ENCODE measurements around the gene LIPJ.

GRCh38 chr10:88651101-88651551 is 64.6 kb downstream of the LIPJ start:
- TF ChIP-seq, protein P1, sequence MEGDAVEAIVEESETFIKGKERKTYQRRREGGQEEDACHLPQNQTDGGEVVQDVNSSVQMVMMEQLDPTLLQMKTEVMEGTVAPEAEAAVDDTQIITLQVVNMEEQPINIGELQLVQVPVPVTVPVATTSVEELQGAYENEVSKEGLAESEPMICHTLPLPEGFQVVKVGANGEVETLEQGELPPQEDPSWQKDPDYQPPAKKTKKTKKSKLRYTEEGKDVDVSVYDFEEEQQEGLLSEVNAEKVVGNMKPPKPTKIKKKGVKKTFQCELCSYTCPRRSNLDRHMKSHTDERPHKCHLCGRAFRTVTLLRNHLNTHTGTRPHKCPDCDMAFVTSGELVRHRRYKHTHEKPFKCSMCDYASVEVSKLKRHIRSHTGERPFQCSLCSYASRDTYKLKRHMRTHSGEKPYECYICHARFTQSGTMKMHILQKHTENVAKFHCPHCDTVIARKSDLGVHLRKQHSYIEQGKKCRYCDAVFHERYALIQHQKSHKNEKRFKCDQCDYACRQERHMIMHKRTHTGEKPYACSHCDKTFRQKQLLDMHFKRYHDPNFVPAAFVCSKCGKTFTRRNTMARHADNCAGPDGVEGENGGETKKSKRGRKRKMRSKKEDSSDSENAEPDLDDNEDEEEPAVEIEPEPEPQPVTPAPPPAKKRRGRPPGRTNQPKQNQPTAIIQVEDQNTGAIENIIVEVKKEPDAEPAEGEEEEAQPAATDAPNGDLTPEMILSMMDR (IDR thresholded peaks at IDR 0.05) = no peak
- TF ChIP-seq ZFX (IDR thresholded peaks at IDR 0.05; ENCODE audit: borderline replicate concordance) = no peak

Measured in 22Rv1 (cell line).